K562 treated with DMSO at 1 percent for 48 hours (cell line): Measurements from ENCODE around the gene EXOC1. TPM values are rescaled to one million over a fixed set of nuclear protein-coding genes. Genes with fewer than 3 reads are reported as not detected.

Experiments
- total RNA-seq: library from RNA; unstranded; fragments of 300-600 nt; gene quantifications from 2 replicates; pipeline ENCODE4 v1.2.3, GENCODE V29; 2022; ENCODE audit warnings: low replicate concordance; ENCODE audit errors: extremely low read depth

The EXOC1 gene, protein sequence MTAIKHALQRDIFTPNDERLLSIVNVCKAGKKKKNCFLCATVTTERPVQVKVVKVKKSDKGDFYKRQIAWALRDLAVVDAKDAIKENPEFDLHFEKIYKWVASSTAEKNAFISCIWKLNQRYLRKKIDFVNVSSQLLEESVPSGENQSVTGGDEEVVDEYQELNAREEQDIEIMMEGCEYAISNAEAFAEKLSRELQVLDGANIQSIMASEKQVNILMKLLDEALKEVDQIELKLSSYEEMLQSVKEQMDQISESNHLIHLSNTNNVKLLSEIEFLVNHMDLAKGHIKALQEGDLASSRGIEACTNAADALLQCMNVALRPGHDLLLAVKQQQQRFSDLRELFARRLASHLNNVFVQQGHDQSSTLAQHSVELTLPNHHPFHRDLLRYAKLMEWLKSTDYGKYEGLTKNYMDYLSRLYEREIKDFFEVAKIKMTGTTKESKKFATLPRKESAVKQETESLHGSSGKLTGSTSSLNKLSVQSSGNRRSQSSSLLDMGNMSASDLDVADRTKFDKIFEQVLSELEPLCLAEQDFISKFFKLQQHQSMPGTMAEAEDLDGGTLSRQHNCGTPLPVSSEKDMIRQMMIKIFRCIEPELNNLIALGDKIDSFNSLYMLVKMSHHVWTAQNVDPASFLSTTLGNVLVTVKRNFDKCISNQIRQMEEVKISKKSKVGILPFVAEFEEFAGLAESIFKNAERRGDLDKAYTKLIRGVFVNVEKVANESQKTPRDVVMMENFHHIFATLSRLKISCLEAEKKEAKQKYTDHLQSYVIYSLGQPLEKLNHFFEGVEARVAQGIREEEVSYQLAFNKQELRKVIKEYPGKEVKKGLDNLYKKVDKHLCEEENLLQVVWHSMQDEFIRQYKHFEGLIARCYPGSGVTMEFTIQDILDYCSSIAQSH
- not detected in 2 replicates for total RNA-seq

DNA sequence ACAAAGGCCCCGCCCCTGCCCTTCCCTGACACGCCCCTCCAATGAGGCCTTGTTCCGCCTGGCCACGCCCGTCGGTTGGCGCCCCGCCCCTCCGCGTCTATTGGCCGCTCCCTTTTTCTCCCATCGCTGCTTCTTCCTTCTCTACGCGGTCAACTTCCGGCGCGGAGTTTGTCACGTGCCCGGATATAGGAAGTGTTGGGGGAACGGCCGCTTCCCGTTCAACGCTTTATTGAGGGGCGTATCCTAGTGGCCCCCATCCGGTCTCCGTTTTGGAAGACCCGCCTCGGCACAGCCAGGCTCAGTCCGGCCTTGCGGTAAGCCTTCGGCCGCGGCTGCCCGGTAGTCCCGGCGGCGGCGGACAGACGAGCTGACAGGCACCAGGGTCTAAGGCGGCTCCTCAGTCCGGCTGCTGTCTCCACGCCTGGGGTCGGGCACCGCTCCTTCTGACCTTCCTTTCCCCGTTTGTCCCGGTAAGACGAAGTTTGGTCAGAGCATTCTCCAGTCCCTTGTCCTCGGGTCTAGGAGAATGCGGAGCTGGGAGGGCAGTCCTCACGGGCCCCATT lies at the start of gene EXOC1:
Gene EXOC1 (plus strand): TSS at position 165 of the 563 bp plus-strand sequence. CDS start 4,676 bp downstream, outside the sequence.

DNA sequence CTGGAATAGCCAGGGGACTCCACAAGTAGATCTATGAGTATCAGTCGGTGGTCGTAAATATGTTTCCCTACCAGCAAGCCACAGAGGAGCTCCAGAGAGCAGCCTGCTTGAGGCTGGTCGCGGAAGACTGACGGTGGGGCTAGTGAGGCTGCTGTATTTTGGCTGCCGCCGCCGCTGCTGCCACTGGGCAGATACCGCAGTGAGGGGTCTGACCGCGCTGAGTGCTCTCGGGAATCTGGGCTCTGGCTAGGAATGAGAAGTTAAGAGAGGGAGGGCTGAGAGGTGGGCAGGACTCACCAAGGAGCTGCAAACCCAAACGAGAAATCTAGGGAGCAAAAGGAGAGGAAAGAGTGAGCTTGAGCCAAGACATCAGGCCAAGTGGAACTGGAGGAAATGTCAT lies 33.8 kb upstream of the EXOC1 start, which contains the start of gene EXOC1L:
Gene EXOC1L (plus strand): TSS at position 157 of the 400 bp plus-strand sequence. CDS start 237 bp downstream, at position 394.

DNA sequence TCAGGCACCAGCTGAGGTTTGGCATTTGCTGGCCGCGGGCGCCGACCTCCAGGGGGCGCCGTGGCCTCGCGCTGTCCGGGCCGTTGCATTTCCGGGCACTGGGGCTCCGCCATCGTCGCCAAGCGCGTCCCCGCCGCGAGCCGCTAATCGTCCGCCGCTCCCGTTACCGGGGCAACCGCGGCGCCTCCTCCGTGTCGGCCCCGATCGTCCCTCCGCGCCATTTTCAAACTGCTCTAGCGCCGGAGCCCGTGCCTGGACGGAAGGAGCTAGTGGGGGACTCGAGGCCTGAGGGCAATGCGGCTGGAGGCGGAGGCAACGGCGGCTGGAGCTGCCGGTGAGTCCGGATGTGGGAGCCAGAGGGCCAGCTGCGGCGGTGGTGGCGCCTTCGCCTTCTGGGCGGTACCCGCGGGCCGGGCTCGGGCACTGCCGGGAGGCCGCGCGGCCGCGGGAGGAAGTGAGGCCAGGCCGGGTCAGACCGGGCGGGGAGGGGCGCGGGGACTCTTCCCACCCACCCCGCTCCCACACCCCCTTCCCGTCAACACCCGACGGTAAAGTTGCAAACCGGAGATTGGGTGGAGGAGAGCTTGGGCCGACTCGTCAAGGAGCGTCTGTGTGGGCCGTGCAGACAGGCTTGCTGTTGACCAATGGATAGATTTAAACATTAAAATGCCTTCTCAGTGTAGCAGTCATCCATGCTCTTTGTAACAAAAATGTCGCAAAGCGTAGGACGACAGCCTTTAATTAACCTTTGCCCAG lies 95.5 kb downstream of the EXOC1 start, which contains the start of gene CEP135:
Gene CEP135 (plus strand): TSS at position 220 of the 756 bp plus-strand sequence. CDS start 3,186 bp downstream, outside the sequence.

Other genes with a start within 250 kb of the EXOC1 start
- not detected in 2 replicates for gene NMU, start 217.3 kb upstream of the EXOC1 start, total RNA-seq
- not detected in 2 replicates for gene EXOC1L, start 33.9 kb upstream of the EXOC1 start, total RNA-seq
- not detected in 2 replicates for gene CEP135, start 95.3 kb downstream of the EXOC1 start, total RNA-seq